ENCODE results near the gene ENG. TPM values are rescaled to one million over a fixed set of nuclear protein-coding genes. Genes with fewer than 3 reads are reported as not detected.

ENG gene
- total and polyA plus RNA-seq, 4 donors = 41.1 to 317 (median 131) TPM

DNA sequence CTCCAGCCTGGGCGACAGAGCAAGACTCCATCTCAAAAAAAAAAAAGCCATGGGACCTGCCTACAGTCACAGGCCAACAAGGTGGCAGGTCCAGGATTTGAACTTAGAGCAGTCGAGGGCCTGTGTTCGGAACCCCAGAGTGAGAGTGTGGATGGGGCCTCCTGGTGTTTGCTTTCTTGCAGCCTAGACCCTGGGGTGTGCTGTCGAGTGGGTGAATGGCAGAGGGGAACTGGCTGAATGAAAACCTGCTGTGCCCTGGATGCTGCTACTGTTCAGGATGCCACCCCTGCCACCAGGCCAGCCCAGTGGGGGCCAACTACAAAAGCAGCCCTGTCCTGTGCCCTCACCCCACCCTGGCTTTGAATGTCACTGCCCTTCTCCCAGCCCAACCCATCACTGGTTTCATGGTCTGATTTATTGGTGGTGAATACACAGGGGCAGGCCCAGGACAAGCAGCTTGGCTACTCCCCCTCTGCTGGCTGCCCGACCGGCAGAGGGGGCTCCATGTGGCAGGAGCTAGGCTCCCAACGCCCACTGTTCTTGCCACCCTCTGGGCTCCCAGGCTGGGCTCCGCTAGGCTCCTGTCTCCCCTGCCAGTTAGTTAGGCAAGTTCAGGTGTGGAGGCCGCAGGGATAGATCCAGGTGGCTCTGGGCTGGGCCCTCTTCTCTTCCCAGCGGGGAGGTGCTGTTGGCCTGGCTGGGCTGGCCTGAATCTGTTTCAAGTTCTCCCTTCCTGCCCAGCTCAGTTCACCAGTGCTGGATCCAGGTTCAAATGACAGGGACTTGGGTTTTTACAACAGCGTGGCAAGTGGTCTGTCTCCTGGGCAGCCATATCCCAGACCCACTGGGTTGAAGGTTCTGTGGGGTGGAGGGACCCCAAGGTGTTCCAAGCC, 39.6 kb downstream of the ENG start:
- Histone ChIP-seq H3K36me3 (ENCODE audit: control insufficient read depth in 4 of 4, insufficient read depth in 4 of 4, low read length in 4 of 4) (peaks cover 21 to 77% (median 30%) of the 10 kb centered on the region in 4 donors), H3K9ac (ENCODE audit: insufficient read depth in 1 of 2, low read length in 2 of 2) (no peak overlapping the region), H3K4me1 (ENCODE audit: control insufficient read depth in 5 of 5, insufficient read depth in 5 of 5, low read length in 5 of 5) (no peaks in the 10 kb centered on the region), H3K4me3 (no peak overlapping the region), H3K27me3 (ENCODE audit: control insufficient read depth in 3 of 3, insufficient read depth in 3 of 3, low read length in 2 of 3) (no peaks in the 10 kb centered on the region), H3K27ac (ENCODE audit: low read depth in 1 of 2, low read length in 1 of 2) (peak overlapping the region in 1 of 2 donors; percentile 11), H3K9me3 (ENCODE audit: control insufficient read depth in 4 of 4, insufficient read depth in 3 of 4, low read length in 3 of 4) (no peaks in the 10 kb centered on the region)
- DNase-seq (no peak), ATAC-seq (ENCODE audit: insufficient read depth, low FRiP score) (no peak)
- 90 to 94% methylated on average over 11 of the region's 11 CpGs for WGBS, 2 donors
- TF ChIP-seq, protein P1, sequence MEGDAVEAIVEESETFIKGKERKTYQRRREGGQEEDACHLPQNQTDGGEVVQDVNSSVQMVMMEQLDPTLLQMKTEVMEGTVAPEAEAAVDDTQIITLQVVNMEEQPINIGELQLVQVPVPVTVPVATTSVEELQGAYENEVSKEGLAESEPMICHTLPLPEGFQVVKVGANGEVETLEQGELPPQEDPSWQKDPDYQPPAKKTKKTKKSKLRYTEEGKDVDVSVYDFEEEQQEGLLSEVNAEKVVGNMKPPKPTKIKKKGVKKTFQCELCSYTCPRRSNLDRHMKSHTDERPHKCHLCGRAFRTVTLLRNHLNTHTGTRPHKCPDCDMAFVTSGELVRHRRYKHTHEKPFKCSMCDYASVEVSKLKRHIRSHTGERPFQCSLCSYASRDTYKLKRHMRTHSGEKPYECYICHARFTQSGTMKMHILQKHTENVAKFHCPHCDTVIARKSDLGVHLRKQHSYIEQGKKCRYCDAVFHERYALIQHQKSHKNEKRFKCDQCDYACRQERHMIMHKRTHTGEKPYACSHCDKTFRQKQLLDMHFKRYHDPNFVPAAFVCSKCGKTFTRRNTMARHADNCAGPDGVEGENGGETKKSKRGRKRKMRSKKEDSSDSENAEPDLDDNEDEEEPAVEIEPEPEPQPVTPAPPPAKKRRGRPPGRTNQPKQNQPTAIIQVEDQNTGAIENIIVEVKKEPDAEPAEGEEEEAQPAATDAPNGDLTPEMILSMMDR (IDR thresholded peaks at IDR 0.05; ENCODE audit: control extremely low read depth, extremely low read depth) = no peak

- peaks cover 21 to 77% (median 28%) of the 10 kb centered on the region in 4 donors for H3K36me3 ChIP-seq (ENCODE audit: control insufficient read depth in 4 of 4, insufficient read depth in 4 of 4, low read length in 4 of 4)
- H3K9ac ChIP-seq (ENCODE audit: insufficient read depth in 1 of 2, low read length in 2 of 2) = no peak overlapping the region
- H3K4me3 ChIP-seq = no peak overlapping the region
- no peaks in the 10 kb centered on the region for H3K9me3 ChIP-seq (ENCODE audit: control insufficient read depth in 4 of 4, insufficient read depth in 3 of 4, low read length in 3 of 4)
- H3K4me1 ChIP-seq (ENCODE audit: control insufficient read depth in 5 of 5, insufficient read depth in 5 of 5, low read length in 5 of 5) = peaks cover 0 to 5% (median 0%) of the 10 kb centered on the region in 5 donors
- no peak for ATAC-seq (ENCODE audit: insufficient read depth, low FRiP score)
- WGBS, 2 donors = 66 to 76% methylated on average over 9 of the region's 9 CpGs
- TF ChIP-seq, protein P1 (IDR thresholded peaks at IDR 0.05; ENCODE audit: control extremely low read depth, extremely low read depth) = no peak
- H3K27me3 ChIP-seq (ENCODE audit: control insufficient read depth in 3 of 3, insufficient read depth in 3 of 3, low read length in 2 of 3) = no peaks in the 10 kb centered on the region
- no peak for DNase-seq
- H3K27ac ChIP-seq (ENCODE audit: low read depth in 1 of 2, low read length in 1 of 2) = peak overlapping the region in 1 of 2 donors; percentile 21
These were observed 40.7 kb downstream of the ENG start for GRCh38 chr9:127813686-127814226.

GRCh38 chr9:127812936-127813675, 41.4 kb downstream of the ENG start:
- Histone ChIP-seq H3K4me3 (no peak overlapping the region), H3K9ac (ENCODE audit: insufficient read depth in 1 of 2, low read length in 2 of 2) (no peak overlapping the region), H3K9me3 (ENCODE audit: control insufficient read depth in 4 of 4, insufficient read depth in 3 of 4, low read length in 3 of 4) (no peaks in the 10 kb centered on the region), H3K27me3 (ENCODE audit: control insufficient read depth in 3 of 3, insufficient read depth in 3 of 3, low read length in 2 of 3) (no peaks in the 10 kb centered on the region), H3K4me1 (ENCODE audit: control insufficient read depth in 5 of 5, insufficient read depth in 5 of 5, low read length in 5 of 5) (peaks cover 0 to 5% (median 0%) of the 10 kb centered on the region in 5 donors), H3K36me3 (ENCODE audit: control insufficient read depth in 4 of 4, insufficient read depth in 4 of 4, low read length in 4 of 4) (peaks cover 15 to 77% (median 25%) of the 10 kb centered on the region in 4 donors), H3K27ac (ENCODE audit: low read depth in 1 of 2, low read length in 1 of 2) (peak overlapping the region in 1 of 2 donors; percentile 15)
- DNase-seq = no peak
- TF ChIP-seq, protein P1 (IDR thresholded peaks at IDR 0.05; ENCODE audit: control extremely low read depth, extremely low read depth) = no peak
- WGBS, 2 donors = 89% methylated on average over 19 of the region's 19 CpGs
- no peak for ATAC-seq (ENCODE audit: insufficient read depth, low FRiP score)

Data from lung (tissue), 12 donors.